ENCODE results near the gene NFX1.

GRCh38 chr9:33285502-33285901 is 4.8 kb upstream of the NFX1 start:
- no peak for TF ChIP-seq CTCF (IDR thresholded peaks at IDR 0.05)
- no peak for TF ChIP-seq POLR2AphosphoS5 (IDR thresholded peaks at IDR 0.05)

Measured in transverse colon (tissue), 4 donors.